HepG2 (cell line): ENCODE data around the gene KMT2E. TPM values are rescaled to one million over a fixed set of nuclear protein-coding genes. Genes with fewer than 3 reads are reported as not detected.
A peak's percentile ranks its signal among the peaks of the same experiment; 100 is the strongest.

Experiments used
- ATAC-seq: fragments of 200-7000 bp; cut with Tn5 transposase; 3 replicates; pipeline ENCODE4 v1.9.1; 2020; ENCODE audit warnings: mild to moderate bottlenecking, moderate library complexity
- BruUV-seq: library from RNA; stranded (reverse); fragments of 400-500 nt; replicated peaks from 2 replicates; lab custom pipeline; 2021; lab: Mats Ljungman, UMichigan
- CTCF ChIA-PET: fragments of 300-600 bp; formaldehyde crosslinking; extraction: SDS; loops from one replicate; lab custom pipeline; 2021; ENCODE audit warnings: low total read pairs, inconsistent platforms, low intra/inter-chr PET ratio; lab: Yijun Ruan, JAX
- POLR2A ChIA-PET: fragments of 350-600 bp; sonication (Branson Sonifier 250); formaldehyde crosslinking; loops from one replicate; lab custom pipeline; 2020; ENCODE audit warnings: antibody characterized with exemption, inconsistent platforms; lab: Yijun Ruan, JAX
- DNase-seq: peaks from one replicate; pipeline ENCODE4 v3.0.0-alpha.2; 2015; ENCODE audit warnings: low spot score
- FAIRE-seq: peaks from 3 replicates; lab custom pipeline; 2011; peaks lifted over from hg19 to GRCh38; lab: Jason Lieb, UNC
- H2AFZ ChIP-seq: one replicate; pipeline ENCODE4 v1.6.1; 2011; ENCODE audit warnings: low read length, inconsistent platforms
- H3K27ac ChIP-seq: fragments of 300-600 bp; 3 replicates; pipeline ENCODE4 v1.8.0; 2011; ENCODE audit warnings: mixed run types, mild to moderate bottlenecking, mixed read lengths, low read length, inconsistent platforms; ENCODE audit not compliant: insufficient read depth; ENCODE audit errors: extremely low read length
- H3K27me3 ChIP-seq, 2 experiments: fragments of 200-600 bp in 1 of 2; 2 replicates in 1 of 2; 3 replicates in 1 of 2; pipeline versions ENCODE4 v1.6.0 to v1.8.0; 2011; ENCODE audit warnings: low read length in 2 of 2, mild to moderate bottlenecking in 2 of 2, moderate library complexity in 2 of 2, inconsistent platforms in 1 of 2; ENCODE audit not compliant: insufficient read depth in 2 of 2, control insufficient read depth in 1 of 2
- H3K36me3 ChIP-seq, 2 experiments: fragments of 200-600 bp in 1 of 2; replicated peaks in 1 of 2; 2 replicates in 1 of 2; 3 replicates in 1 of 2; pipeline versions ENCODE4 v1.5.1 to v1.8.0; 2011; ENCODE audit warnings: low read length in 2 of 2, inconsistent platforms in 1 of 2; ENCODE audit not compliant: insufficient read depth in 2 of 2, control insufficient read depth in 1 of 2
- H3K4me1 ChIP-seq: 2 replicates; pipeline ENCODE4 v1.5.1; 2012; ENCODE audit warnings: low read length, inconsistent platforms; ENCODE audit not compliant: insufficient read depth
- H3K4me2 ChIP-seq: 2 replicates; pipeline ENCODE4 v1.6.0; 2011; ENCODE audit warnings: low read depth, low read length, inconsistent platforms
- H3K4me3 ChIP-seq, 3 experiments: fragments of 200-600 bp in 1 of 3; sonication (generic), shearing (Covaris generic) in 1 of 3; replicated peaks in 1 of 3; 2 replicates each; pipeline ENCODE4 v1.5.1; 2011 to 2016; ENCODE audit warnings: low read length in 3 of 3, inconsistent platforms in 2 of 3, low read depth in 2 of 3, mild to moderate bottlenecking in 2 of 3, control low read depth in 1 of 3, mixed read lengths in 1 of 3; ENCODE audit not compliant: insufficient read depth in 1 of 3
- H3K79me2 ChIP-seq: one replicate; pipeline ENCODE4 v1.6.1; 2011; ENCODE audit warnings: low read length, inconsistent platforms; ENCODE audit not compliant: insufficient read depth
- H3K9ac ChIP-seq: 2 replicates; pipeline ENCODE4 v1.6.0; 2011; ENCODE audit warnings: mild to moderate bottlenecking, low read depth, low read length, inconsistent platforms; ENCODE audit not compliant: insufficient read depth
- H3K9me3 ChIP-seq: 2 replicates; pipeline ENCODE4 v1.5.1; 2012; ENCODE audit warnings: mild to moderate bottlenecking, low read length
- H4K20me1 ChIP-seq: 2 replicates; pipeline ENCODE4 v1.6.0; 2011; ENCODE audit warnings: inconsistent platforms, mild to moderate bottlenecking, low read length, moderate library complexity; ENCODE audit not compliant: insufficient read depth
- ADNP ChIP-seq: sonication (generic); formaldehyde crosslinking; IDR thresholded peaks from 2 replicates; pipeline ENCODE4 v1.4.0; 2020; ENCODE audit warnings: missing genetic modification reagents
- HNRNPH1 ChIP-seq: fragments of 200-400 bp; formaldehyde crosslinking; optimal IDR thresholded peaks from 2 replicates; pipeline ENCODE3; 2017; ENCODE audit warnings: mild to moderate bottlenecking, low read depth, low read length
- HNRNPUL1 ChIP-seq: fragments of 200-400 bp; formaldehyde crosslinking; IDR thresholded peaks from 2 replicates; pipeline ENCODE4 v1.6.1; 2017; ENCODE audit warnings: low read depth, mild to moderate bottlenecking, low read length, moderate library complexity
- IKZF4 ChIP-seq: sonication (generic); formaldehyde crosslinking; IDR thresholded peaks from 2 replicates; pipeline ENCODE4 v1.5.1; 2020; ENCODE audit warnings: borderline replicate concordance, mild to moderate bottlenecking, low read depth, missing genetic modification reagents; ENCODE audit errors: not compliant biosample characterization
- KAT8 ChIP-seq: IDR thresholded peaks from 2 replicates; pipeline ENCODE4 v1.6.1; 2016; ENCODE audit warnings: missing genetic modification reagents, missing compliant biosample characterization
- KLF9 ChIP-seq: IDR thresholded peaks from 2 replicates; pipeline ENCODE4 v1.6.1; 2016; ENCODE audit warnings: low read depth
- RBFOX2 ChIP-seq: fragments of 200-400 bp; formaldehyde crosslinking; IDR thresholded peaks from 2 replicates; pipeline ENCODE4 v1.6.1; 2017; ENCODE audit warnings: low read depth, mild to moderate bottlenecking, low read length
- TOPORS ChIP-seq: sonication (generic); formaldehyde crosslinking; IDR thresholded peaks from 2 replicates; pipeline ENCODE4 v1.8.0; 2023; ENCODE audit warnings: mild to moderate bottlenecking, missing genetic modification reagents
- ZBTB20 ChIP-seq: sonication (generic); formaldehyde crosslinking; IDR thresholded peaks from 2 replicates; pipeline ENCODE4 v1.8.1; 2023; ENCODE audit warnings: missing genetic modification reagents, low read depth, mild to moderate bottlenecking, borderline replicate concordance
- ZBTB8A ChIP-seq: sonication (generic); formaldehyde crosslinking; IDR thresholded peaks from 2 replicates; pipeline ENCODE4 v1.4.0; 2020; ENCODE audit warnings: mild to moderate bottlenecking, low read depth, missing genetic modification reagents, borderline replicate concordance
- ZNF329 ChIP-seq: sonication (generic); formaldehyde crosslinking; IDR thresholded peaks from 2 replicates; pipeline ENCODE4 v1.9.0; 2021; ENCODE audit warnings: low read depth, mild to moderate bottlenecking, missing genetic modification reagents
- ZNF562 ChIP-seq: sonication (generic); formaldehyde crosslinking; IDR thresholded peaks from 2 replicates; pipeline ENCODE4 v1.8.0; 2022; ENCODE audit warnings: missing genetic modification reagents, borderline replicate concordance
- WGBS: methylation state at CpG from one replicate; pipeline ENCODE4 v1.1.6; 2017; ENCODE audit warnings: low lambda C conversion rate; 5-methylcytosine and 5-hydroxymethylcytosine counted together
- in situ Hi-C: cut with HindIII; loops from 2 replicates; pipeline ENCODE4 v1.10.0; 2017; ENCODE audit warnings: low pct_unique_long_range_greater_than_20kb; ENCODE audit not compliant: extremely low pct_ligation_motif_present
- intact Hi-C: fragments of 100-400 bp; cut with micrococcal nuclease; formaldehyde crosslinking; loops from one replicate; pipeline ENCODE4 v1.10.0; 2022; ENCODE audit not compliant: unreplicated experiment
- polyA plus RNA-seq, 8 experiments: library from polyadenylated mRNA; depleted of rRNA in 3 of 8; stranded (reverse) in 7 of 8; unstranded in 1 of 8; fragments of >200 nt; fragmentation: Illumina TruSeq in 4 of 8; extraction: Trizol in 4 of 8; gene quantifications; 2 replicates each; pipeline versions ENCODE4 v1.2.1 to v1.2.3, GENCODE V29; 2011 to 2016; ENCODE audit warnings: low read depth in 4 of 8, missing spikeins in 1 of 8, mixed read lengths in 1 of 8; ENCODE audit not compliant: insufficient read depth in 1 of 8
- total RNA-seq, 5 experiments: library from RNA; depleted of rRNA; stranded (reverse); fragments of >200 nt; fragmentation: Illumina TruSeq; extraction: Trizol; gene quantifications; 2 replicates each; pipeline ENCODE4 v1.2.3, GENCODE V29; 2016; ENCODE audit warnings: low read depth in 1 of 5
- TF ChIP-seq, protein P1 (sequence below): sonication (generic); formaldehyde crosslinking; IDR thresholded peaks from 2 replicates; pipeline ENCODE4 v1.5.0; 2020; ENCODE audit warnings: mild to moderate bottlenecking, missing genetic modification reagents, moderate library complexity
- TF ChIP-seq, protein P2 (sequence below): sonication (generic); formaldehyde crosslinking; IDR thresholded peaks from 2 replicates; pipeline ENCODE4 v1.4.0; 2020; ENCODE audit warnings: mild to moderate bottlenecking, low read depth, missing genetic modification reagents
- TF ChIP-seq, protein P3 (sequence below): sonication (generic); formaldehyde crosslinking; conservative IDR thresholded peaks from 2 replicates; pipeline ENCODE4 v1.8.0; 2022; ENCODE audit warnings: mild to moderate bottlenecking, moderate library complexity, missing genetic modification reagents
- TF ChIP-seq, protein P4 (sequence below): sonication (generic); formaldehyde crosslinking; IDR thresholded peaks from 2 replicates; pipeline ENCODE4 v1.5.1; 2020; ENCODE audit warnings: missing genetic modification reagents, mild to moderate bottlenecking, borderline replicate concordance

The KMT2E gene
- total and polyA plus RNA-seq, 2 of the 13 experiments (the other 11 are each of a cell fraction or from before 2014, with no cell fraction given), result 6.3 to 24.4 TPM

DNA sequence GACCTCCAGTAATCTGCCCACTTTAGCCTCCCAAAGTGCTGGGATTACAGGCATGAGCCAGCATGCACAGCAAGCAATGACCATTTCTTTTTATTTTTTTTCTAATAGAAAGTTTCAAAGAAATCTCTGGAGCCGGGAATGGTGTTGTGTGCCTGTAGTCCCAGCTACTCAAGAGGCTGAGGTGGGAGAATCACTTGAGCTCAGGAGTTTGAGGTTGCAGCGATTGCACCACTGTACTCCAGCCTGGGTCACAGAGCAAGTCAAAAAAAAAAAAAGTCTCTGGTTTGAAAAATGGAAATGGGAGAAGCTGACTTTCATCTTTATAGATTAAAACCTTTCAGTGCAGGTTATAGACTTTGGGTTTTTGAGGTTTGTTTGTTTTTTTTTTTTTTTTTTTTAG lies 44.8 kb upstream of the KMT2E start (continued):
- TF ChIP-seq ZBTB8A (CRISPR knock-in tag), result no peak
- TF ChIP-seq KAT8 (CRISPR knock-in tag), result no peak
- TF ChIP-seq, protein P1, sequence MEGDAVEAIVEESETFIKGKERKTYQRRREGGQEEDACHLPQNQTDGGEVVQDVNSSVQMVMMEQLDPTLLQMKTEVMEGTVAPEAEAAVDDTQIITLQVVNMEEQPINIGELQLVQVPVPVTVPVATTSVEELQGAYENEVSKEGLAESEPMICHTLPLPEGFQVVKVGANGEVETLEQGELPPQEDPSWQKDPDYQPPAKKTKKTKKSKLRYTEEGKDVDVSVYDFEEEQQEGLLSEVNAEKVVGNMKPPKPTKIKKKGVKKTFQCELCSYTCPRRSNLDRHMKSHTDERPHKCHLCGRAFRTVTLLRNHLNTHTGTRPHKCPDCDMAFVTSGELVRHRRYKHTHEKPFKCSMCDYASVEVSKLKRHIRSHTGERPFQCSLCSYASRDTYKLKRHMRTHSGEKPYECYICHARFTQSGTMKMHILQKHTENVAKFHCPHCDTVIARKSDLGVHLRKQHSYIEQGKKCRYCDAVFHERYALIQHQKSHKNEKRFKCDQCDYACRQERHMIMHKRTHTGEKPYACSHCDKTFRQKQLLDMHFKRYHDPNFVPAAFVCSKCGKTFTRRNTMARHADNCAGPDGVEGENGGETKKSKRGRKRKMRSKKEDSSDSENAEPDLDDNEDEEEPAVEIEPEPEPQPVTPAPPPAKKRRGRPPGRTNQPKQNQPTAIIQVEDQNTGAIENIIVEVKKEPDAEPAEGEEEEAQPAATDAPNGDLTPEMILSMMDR (CRISPR knock-in tag), result no peak

DNA sequence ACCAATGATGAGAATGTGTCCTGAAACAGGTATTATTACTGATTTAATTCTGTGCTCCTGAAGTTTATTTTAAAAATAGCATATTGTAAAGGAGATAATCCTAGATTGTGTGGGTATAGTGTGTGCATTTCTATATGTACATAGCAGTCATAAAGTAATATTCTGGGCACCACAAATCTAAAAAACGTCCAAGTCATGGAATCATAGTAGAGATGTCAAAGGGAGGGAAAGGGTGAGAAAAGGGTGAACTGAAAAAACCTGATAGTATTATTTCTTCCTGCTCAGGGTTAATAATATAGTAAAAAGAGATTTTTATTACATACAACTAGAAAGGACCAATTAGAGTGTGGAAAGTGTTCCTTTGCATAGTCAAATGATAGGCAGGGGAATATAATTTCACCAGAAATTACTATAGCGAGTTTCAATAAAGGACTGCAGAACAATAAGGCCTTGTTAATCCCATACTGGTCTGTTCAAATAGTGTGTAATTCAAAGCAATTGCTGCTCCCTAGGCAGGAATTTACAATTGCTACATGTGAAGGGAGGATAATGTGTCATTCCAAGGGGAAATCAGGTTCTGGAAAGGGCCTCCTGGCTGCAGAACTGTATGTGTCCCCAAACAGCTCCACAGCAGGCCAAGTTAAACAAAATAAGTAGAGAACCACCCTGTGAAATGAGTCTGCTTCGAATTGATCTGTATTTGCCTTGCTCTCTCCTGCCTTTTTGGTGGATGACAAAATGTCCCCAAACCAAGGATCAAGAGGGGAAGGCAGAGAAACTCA lies 42.5 kb upstream of the KMT2E start:
- CTCF ChIA-PET, result no interaction called here
- intact Hi-C loops, result no loop called here
- TF ChIP-seq, protein P2, sequence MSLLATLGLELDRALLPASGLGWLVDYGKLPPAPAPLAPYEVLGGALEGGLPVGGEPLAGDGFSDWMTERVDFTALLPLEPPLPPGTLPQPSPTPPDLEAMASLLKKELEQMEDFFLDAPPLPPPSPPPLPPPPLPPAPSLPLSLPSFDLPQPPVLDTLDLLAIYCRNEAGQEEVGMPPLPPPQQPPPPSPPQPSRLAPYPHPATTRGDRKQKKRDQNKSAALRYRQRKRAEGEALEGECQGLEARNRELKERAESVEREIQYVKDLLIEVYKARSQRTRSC (CRISPR knock-in tag), result no peak
- TF ChIP-seq ADNP (CRISPR knock-in tag), result no peak
- TF ChIP-seq HNRNPUL1, result no peak
- no peak for TF ChIP-seq ZNF329
- TF ChIP-seq ZBTB20 (CRISPR knock-in tag), result no peak
- TF ChIP-seq HNRNPH1, result no peak
- TF ChIP-seq, protein P3, sequence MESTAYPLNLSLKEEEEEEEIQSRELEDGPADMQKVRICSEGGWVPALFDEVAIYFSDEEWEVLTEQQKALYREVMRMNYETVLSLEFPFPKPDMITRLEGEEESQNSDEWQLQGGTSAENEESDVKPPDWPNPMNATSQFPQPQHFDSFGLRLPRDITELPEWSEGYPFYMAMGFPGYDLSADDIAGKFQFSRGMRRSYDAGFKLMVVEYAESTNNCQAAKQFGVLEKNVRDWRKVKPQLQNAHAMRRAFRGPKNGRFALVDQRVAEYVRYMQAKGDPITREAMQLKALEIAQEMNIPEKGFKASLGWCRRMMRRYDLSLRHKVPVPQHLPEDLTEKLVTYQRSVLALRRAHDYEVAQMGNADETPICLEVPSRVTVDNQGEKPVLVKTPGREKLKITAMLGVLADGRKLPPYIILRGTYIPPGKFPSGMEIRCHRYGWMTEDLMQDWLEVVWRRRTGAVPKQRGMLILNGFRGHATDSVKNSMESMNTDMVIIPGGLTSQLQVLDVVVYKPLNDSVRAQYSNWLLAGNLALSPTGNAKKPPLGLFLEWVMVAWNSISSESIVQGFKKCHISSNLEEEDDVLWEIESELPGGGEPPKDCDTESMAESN (CRISPR knock-in tag), result no peak
- no peak for TF ChIP-seq IKZF4 (CRISPR knock-in tag)
- TF ChIP-seq RBFOX2, result no peak
- TF ChIP-seq TOPORS (CRISPR knock-in tag), result no peak
- TF ChIP-seq, protein P4, sequence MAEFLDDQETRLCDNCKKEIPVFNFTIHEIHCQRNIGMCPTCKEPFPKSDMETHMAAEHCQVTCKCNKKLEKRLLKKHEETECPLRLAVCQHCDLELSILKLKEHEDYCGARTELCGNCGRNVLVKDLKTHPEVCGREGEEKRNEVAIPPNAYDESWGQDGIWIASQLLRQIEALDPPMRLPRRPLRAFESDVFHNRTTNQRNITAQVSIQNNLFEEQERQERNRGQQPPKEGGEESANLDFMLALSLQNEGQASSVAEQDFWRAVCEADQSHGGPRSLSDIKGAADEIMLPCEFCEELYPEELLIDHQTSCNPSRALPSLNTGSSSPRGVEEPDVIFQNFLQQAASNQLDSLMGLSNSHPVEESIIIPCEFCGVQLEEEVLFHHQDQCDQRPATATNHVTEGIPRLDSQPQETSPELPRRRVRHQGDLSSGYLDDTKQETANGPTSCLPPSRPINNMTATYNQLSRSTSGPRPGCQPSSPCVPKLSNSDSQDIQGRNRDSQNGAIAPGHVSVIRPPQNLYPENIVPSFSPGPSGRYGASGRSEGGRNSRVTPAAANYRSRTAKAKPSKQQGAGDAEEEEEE (CRISPR knock-in tag), result no peak
- no peak for TF ChIP-seq ZNF562 (CRISPR knock-in tag)
- no peak for TF ChIP-seq KLF9 (CRISPR knock-in tag)

More for the DNA sequence above, 42.5 kb upstream of the KMT2E start:
- Histone ChIP-seq H3K27me3 (no peaks in the 10 kb centered on the region), H3K4me3 (no peak overlapping the region), H3K27ac (no peak overlapping the region), H3K36me3 (no peaks in the 10 kb centered on the region), H3K79me2 (no peaks in the 10 kb centered on the region), H3K4me2 (no peak overlapping the region), H3K9ac (no peak overlapping the region), H3K9me3 (no peaks in the 10 kb centered on the region), H2AFZ (no peak overlapping the region), H3K4me1 (no peaks in the 10 kb centered on the region), H4K20me1 (no peaks in the 10 kb centered on the region)
- peak; percentile 47 for DNase-seq
- no peak for FAIRE-seq
- no TSS peak for BruUV-seq
- POLR2A ChIA-PET, result no interaction called here
- 35% methylated on average over 3 of the region's 3 CpGs for WGBS
- ATAC-seq, result peak; percentile 41; the same call in 2 of the 3 replicates
- in situ Hi-C loops, result no loop called here
